HCT116 (cell line): Measurements from ENCODE around the gene EP300. TPM values are rescaled to one million over a fixed set of nuclear protein-coding genes. Genes with fewer than 3 reads are reported as not detected.

ENCODE experiments used
- ATAC-seq: fragments of 200-7000 bp; cut with Tn5 transposase; 2 replicates; pipeline ENCODE4 v1.9.1; 2020; ENCODE audit warnings: mild to moderate bottlenecking, moderate library complexity
- BruUV-seq: library from RNA; stranded (reverse); fragments of 400-500 nt; replicated peaks from 2 replicates; lab custom pipeline; 2021; lab: Mats Ljungman, UMichigan
- CTCF ChIA-PET: fragments of 300-600 bp; sonication (Branson Sonifier 250); formaldehyde crosslinking; loops from one replicate; lab custom pipeline; 2021; ENCODE audit warnings: antibody characterized with exemption; lab: Charles Lee
- POLR2A ChIA-PET: fragments of 300-600, 350-600 bp; sonication (Branson Sonifier 250); formaldehyde crosslinking; loops from one replicate; lab custom pipeline; 2021; ENCODE audit warnings: antibody characterized with exemption; lab: Charles Lee
- RAD21 ChIA-PET, 2 experiments: fragments of 300-600 bp; sonication (Branson Sonifier 250); formaldehyde crosslinking; loops; one replicate each; lab custom pipeline; 2023; ENCODE audit warnings: low total read pairs in 2 of 2; ENCODE audit not compliant: uncharacterized antibody in 2 of 2, unreplicated experiment in 2 of 2, low non-redundant PET in 1 of 2; lab: Charles Lee
- DNase-seq: peaks from one replicate; pipeline ENCODE4 v3.0.0-alpha.2; 2010; ENCODE audit warnings: low read depth, low spot score
- H2AFZ ChIP-seq: fragments of 200-600 bp; shearing (Covaris generic), sonication (generic); 2 replicates; pipeline ENCODE4 v1.6.1; 2017; ENCODE audit warnings: low read depth, mixed run types, mixed read lengths, antibody characterized with exemption, low read length; ENCODE audit not compliant: poor library complexity, severe bottlenecking
- H3K27ac ChIP-seq: 2 replicates; pipeline ENCODE4 v1.5.1; 2012; ENCODE audit warnings: low read depth, low read length
- H3K27me3 ChIP-seq: fragments of 200-600 bp; sonication (generic); 2 replicates; pipeline ENCODE4 v1.6.1; 2016; ENCODE audit warnings: mixed run types, low read length, mixed read lengths; ENCODE audit not compliant: insufficient read depth
- H3K36me3 ChIP-seq, 2 experiments: fragments of 200-500 bp in 1 of 2; fragments of 200-600 bp in 1 of 2; sonication (Bioruptor generic) in 1 of 2; sonication (generic) in 1 of 2; 2 replicates each; pipeline versions ENCODE4 v1.5.1 to v1.6.1; 2014 to 2016; ENCODE audit warnings: low read length in 2 of 2, inconsistent platforms in 1 of 2, mixed read lengths in 1 of 2, mixed run types in 1 of 2; ENCODE audit not compliant: insufficient read depth in 2 of 2, control insufficient read depth in 1 of 2
- H3K4me1 ChIP-seq, 2 experiments: fragments of 200-600 bp in 1 of 2; sonication (generic) in 1 of 2; 2 replicates each; pipeline versions ENCODE4 v1.5.1 to v1.6.1; 2012 to 2017; ENCODE audit warnings: low read length in 2 of 2, inconsistent platforms in 1 of 2, mild to moderate bottlenecking in 1 of 2, mixed read lengths in 1 of 2, mixed run types in 1 of 2, moderate library complexity in 1 of 2; ENCODE audit not compliant: insufficient read depth in 2 of 2, control insufficient read depth in 1 of 2
- H3K4me2 ChIP-seq: fragments of 200-600 bp; sonication (generic); 2 replicates; pipeline ENCODE4 v1.6.1; 2017; ENCODE audit warnings: mixed run types, low read length, mixed read lengths
- H3K4me3 ChIP-seq, 2 experiments: fragments of 200-600 bp in 1 of 2; sonication (generic) in 1 of 2; replicated peaks in 1 of 2; 2 replicates each; pipeline ENCODE4 v1.5.1; 2011 to 2016; ENCODE audit warnings: low read length in 2 of 2, control low read depth in 1 of 2, low read depth in 1 of 2, mild to moderate bottlenecking in 1 of 2, mixed read lengths in 1 of 2, mixed run types in 1 of 2
- H3K79me2 ChIP-seq: fragments of 200-600 bp; sonication (generic); 2 replicates; pipeline ENCODE4 v1.6.1; 2017; ENCODE audit warnings: mild to moderate bottlenecking, mixed run types, low read length, moderate library complexity, mixed read lengths; ENCODE audit not compliant: insufficient read depth
- H3K9ac ChIP-seq: fragments of 200-600 bp; sonication (generic); 2 replicates; pipeline ENCODE4 v1.6.1; 2016; ENCODE audit warnings: low read length, mixed read lengths
- H3K9me2 ChIP-seq: fragments of 200-600 bp; sonication (generic), shearing (Covaris generic); 2 replicates; pipeline ENCODE4 v1.6.1; 2017; ENCODE audit warnings: mixed run types, mild to moderate bottlenecking, moderate library complexity; ENCODE audit not compliant: insufficient read depth
- H3K9me3 ChIP-seq, 2 experiments: fragments of 200-500 bp in 1 of 2; fragments of 200-600 bp in 1 of 2; sonication (Bioruptor generic) in 1 of 2; sonication (generic) in 1 of 2; 2 replicates each; pipeline ENCODE4 v1.6.1; 2014 to 2017; ENCODE audit warnings: low read length in 2 of 2, mixed read lengths in 2 of 2, inconsistent platforms in 1 of 2, low read depth in 1 of 2, mild to moderate bottlenecking in 1 of 2, mixed run types in 1 of 2, moderate library complexity in 1 of 2; ENCODE audit not compliant: control insufficient read depth in 1 of 2, insufficient read depth in 1 of 2
- H4K20me1 ChIP-seq: fragments of 200-600 bp; sonication (generic), shearing (Covaris generic); 2 replicates; pipeline ENCODE4 v1.6.1; 2017; ENCODE audit warnings: mixed run types, mild to moderate bottlenecking, moderate library complexity; ENCODE audit not compliant: insufficient read depth
- CEBPB ChIP-seq: IDR thresholded peaks from 2 replicates; pipeline ENCODE4 v1.6.1; 2012; ENCODE audit warnings: low read depth
- ELF1 ChIP-seq: IDR thresholded peaks from 2 replicates; pipeline ENCODE4 v1.6.1; 2012; ENCODE audit warnings: low read depth, borderline replicate concordance
- SP1 ChIP-seq: IDR thresholded peaks from 2 replicates; pipeline ENCODE4 v1.6.1; 2012; ENCODE audit warnings: low read depth
- TCF7L2 ChIP-seq: IDR thresholded peaks from 2 replicates; pipeline ENCODE4 v1.7.0; 2011; ENCODE audit warnings: borderline replicate concordance, inconsistent platforms; ENCODE audit not compliant: insufficient read depth, insufficient read length; ENCODE audit errors: extremely low read depth
- ZFX ChIP-seq: fragments of 450-650 bp; IDR thresholded peaks from 2 replicates; pipeline ENCODE4 v1.6.1; 2017
- intact Hi-C: fragments of 100-400 bp; cut with micrococcal nuclease; formaldehyde crosslinking; loops from 2 replicates; pipeline ENCODE4 v1.10.0; 2022
- total RNA-seq: library from RNA; stranded (reverse); gene quantifications from one replicate; pipeline ENCODE4 v1.2.1, GENCODE V29; 2021; ENCODE audit not compliant: unreplicated experiment
- TF ChIP-seq, protein P1 (sequence below): IDR thresholded peaks from 2 replicates; pipeline ENCODE4 v1.6.1; 2012

The EP300 gene
- total RNA-seq, 1 experiment from 2014 or later = 38.8 TPM

DNA sequence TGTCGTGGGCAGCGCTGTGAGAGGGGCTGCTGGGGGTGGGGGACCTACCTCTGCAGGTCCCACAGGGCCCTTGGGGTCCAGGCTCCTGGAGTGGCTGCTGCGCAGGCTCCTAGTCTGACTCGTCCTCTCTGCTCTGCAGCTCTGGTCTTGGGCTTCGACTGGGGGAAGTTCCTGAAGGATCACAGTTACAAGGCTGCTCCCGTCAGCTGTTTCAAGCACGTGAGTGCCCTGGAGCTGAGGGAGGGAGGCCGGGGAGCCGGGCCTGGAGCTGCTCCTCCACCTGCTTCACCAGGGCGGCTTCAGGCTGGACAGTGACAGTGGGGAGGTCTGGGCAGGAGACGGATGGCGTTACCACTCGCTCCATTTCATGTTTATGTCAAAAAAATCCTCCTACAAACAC, 124.6 kb downstream of the EP300 start:
- ATAC-seq = no peak
- DNase-seq = no peak
- Histone ChIP-seq H3K9me3 (no peaks in the 10 kb centered on the region), H3K9ac (no peak overlapping the region), H3K4me1 (no peaks in the 10 kb centered on the region), H2AFZ (no peak overlapping the region), H3K27me3 (no peaks in the 10 kb centered on the region)
- BruUV-seq = no TSS peak
- no peak for TF ChIP-seq TCF7L2
- TF ChIP-seq, all 23 proteins: peak for 0
- H3K27ac ChIP-seq = no peak overlapping the region
- intact Hi-C loops = no loop called here
- ChIA-PET POLR2A (no interaction called here), CTCF (no interaction called here), RAD21 (no interaction called here)
- no peaks in the 10 kb centered on the region for H3K9me2 ChIP-seq
- no peak overlapping the region for H3K4me2 ChIP-seq
- no peak overlapping the region for H3K4me3 ChIP-seq
- H3K36me3 ChIP-seq = peaks cover 5 to 16% of the 10 kb centered on the region in 2 experiments; a peak in 3 of 4 replicates
- no peaks in the 10 kb centered on the region for H3K79me2 ChIP-seq
- H4K20me1 ChIP-seq = no peaks in the 10 kb centered on the region

DNA sequence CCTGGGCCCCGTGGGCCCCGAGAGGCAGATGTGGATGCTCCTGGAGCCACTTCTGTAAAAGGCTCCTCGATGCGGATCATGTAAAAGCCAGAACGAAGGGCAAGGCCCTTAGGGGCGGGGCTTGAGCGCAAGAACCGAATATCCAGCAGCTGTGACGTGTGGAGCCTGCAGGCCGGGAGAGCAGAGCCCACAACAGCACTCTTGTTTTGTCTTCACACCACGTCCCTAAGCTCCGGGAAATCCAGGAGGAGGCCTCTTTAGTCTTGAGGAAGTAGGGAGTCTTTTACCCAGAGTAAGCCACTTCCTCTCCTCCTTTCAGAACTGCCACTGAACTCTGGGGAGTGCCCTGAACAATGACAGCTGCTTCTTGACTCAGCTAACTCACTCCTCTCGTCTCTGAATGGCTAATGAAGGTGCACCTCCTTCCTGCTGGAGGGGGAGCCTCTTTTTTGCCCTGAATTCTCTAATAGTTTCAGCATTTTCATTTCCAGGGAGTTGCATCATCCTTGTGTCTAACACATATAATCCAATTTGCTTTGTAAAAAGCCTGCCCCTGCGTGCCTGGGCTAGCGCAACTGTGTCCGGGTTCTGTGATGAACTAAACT, 125.3 kb downstream of the EP300 start:
- no peak overlapping the region for H3K4me3 ChIP-seq

More for the DNA sequence above, 125.3 kb downstream of the EP300 start:
- ChIA-PET POLR2A (no interaction called here), CTCF (no interaction called here), RAD21 (no interaction called here)
- Histone ChIP-seq H3K9me3 (no peaks in the 10 kb centered on the region), H3K27me3 (no peaks in the 10 kb centered on the region), H3K9ac (no peak overlapping the region), H3K4me2 (no peak overlapping the region), H3K36me3 (peaks cover 5 to 16% of the 10 kb centered on the region in 2 experiments; a peak in 3 of 4 replicates), H3K9me2 (no peaks in the 10 kb centered on the region), H3K27ac (no peak overlapping the region), H2AFZ (no peak overlapping the region), H3K79me2 (no peaks in the 10 kb centered on the region), H4K20me1 (no peaks in the 10 kb centered on the region), H3K4me1 (no peaks in the 10 kb centered on the region)
- ATAC-seq = no peak
- DNase-seq = no peak
- no peak for TF ChIP-seq ELF1
- TF ChIP-seq SP1 = no peak
- no peak for TF ChIP-seq ZFX
- TF ChIP-seq CEBPB = 0 out of 2 replicates have a peak, but pooled peaks have one; percentile 36
- TF ChIP-seq, protein P1, sequence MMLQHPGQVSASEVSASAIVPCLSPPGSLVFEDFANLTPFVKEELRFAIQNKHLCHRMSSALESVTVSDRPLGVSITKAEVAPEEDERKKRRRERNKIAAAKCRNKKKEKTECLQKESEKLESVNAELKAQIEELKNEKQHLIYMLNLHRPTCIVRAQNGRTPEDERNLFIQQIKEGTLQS = no peak
- intact Hi-C loops = no loop called here
- BruUV-seq = no TSS peak
